Gastroesophageal sphincter (tissue), 3 donors: ENCODE measurements around the gene FGF3.

Experiments used
- POLR2A ChIP-seq, 2 donors: fragments of 450-650 bp; IDR thresholded peaks; one replicate each; pipeline ENCODE4 v1.6.1; 2017; ENCODE audit warnings: antibody characterized with exemption in 2 of 2, mild to moderate bottlenecking in 2 of 2, moderate library complexity in 1 of 2
- POLR2AphosphoS5 ChIP-seq: sonication (generic); formaldehyde crosslinking; IDR thresholded peaks from one replicate; pipeline ENCODE4 v1.6.1; 2017; ENCODE audit warnings: antibody characterized with exemption
- TF ChIP-seq, protein P1 (sequence below), 4 experiments: fragments of 200-600 bp in 2 of 4; fragments of 450-650 bp in 2 of 4; sonication (generic) in 1 of 4; IDR thresholded peaks; one replicate each; pipeline ENCODE4 v1.5.1; 2017 to 2019; ENCODE audit warnings: antibody characterized with exemption in 4 of 4, mild to moderate bottlenecking in 2 of 4, moderate library complexity in 2 of 4

- TF ChIP-seq, protein P1, sequence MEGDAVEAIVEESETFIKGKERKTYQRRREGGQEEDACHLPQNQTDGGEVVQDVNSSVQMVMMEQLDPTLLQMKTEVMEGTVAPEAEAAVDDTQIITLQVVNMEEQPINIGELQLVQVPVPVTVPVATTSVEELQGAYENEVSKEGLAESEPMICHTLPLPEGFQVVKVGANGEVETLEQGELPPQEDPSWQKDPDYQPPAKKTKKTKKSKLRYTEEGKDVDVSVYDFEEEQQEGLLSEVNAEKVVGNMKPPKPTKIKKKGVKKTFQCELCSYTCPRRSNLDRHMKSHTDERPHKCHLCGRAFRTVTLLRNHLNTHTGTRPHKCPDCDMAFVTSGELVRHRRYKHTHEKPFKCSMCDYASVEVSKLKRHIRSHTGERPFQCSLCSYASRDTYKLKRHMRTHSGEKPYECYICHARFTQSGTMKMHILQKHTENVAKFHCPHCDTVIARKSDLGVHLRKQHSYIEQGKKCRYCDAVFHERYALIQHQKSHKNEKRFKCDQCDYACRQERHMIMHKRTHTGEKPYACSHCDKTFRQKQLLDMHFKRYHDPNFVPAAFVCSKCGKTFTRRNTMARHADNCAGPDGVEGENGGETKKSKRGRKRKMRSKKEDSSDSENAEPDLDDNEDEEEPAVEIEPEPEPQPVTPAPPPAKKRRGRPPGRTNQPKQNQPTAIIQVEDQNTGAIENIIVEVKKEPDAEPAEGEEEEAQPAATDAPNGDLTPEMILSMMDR (IDR thresholded peaks at IDR 0.05), result no peak
- TF ChIP-seq POLR2AphosphoS5, result no peak
- TF ChIP-seq POLR2A (IDR thresholded peaks at IDR 0.05), result no peak
Measured at GRCh38 chr11:69854713-69855112, 35.5 kb upstream of the FGF3 start.
